ENCODE data around the gene PRF1.

DNA sequence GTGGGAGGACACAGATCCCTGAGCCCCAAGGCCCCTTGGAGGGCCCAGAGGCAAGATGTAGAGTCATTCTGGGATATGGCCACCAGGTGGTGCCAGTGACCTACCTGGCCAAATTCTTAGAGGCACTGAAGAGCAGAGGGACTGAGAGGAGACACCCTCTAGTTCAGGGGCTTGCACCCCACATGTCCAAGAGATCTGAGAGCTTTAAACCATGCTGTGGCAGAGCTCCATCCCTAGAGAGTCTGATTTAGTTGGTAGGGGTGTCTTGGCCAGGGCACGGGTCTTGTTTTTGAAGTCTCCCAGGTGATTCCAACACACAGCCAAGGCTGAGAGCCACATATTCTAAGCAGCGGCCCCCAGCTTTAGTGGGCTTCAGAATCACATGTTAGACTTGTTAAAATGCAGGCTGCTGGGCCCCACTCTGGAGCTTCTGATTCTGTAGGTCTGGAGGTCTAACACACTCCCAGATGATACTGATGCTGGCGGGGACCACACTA lies 52.5 kb downstream of the PRF1 start:
- TF ChIP-seq, protein P1, sequence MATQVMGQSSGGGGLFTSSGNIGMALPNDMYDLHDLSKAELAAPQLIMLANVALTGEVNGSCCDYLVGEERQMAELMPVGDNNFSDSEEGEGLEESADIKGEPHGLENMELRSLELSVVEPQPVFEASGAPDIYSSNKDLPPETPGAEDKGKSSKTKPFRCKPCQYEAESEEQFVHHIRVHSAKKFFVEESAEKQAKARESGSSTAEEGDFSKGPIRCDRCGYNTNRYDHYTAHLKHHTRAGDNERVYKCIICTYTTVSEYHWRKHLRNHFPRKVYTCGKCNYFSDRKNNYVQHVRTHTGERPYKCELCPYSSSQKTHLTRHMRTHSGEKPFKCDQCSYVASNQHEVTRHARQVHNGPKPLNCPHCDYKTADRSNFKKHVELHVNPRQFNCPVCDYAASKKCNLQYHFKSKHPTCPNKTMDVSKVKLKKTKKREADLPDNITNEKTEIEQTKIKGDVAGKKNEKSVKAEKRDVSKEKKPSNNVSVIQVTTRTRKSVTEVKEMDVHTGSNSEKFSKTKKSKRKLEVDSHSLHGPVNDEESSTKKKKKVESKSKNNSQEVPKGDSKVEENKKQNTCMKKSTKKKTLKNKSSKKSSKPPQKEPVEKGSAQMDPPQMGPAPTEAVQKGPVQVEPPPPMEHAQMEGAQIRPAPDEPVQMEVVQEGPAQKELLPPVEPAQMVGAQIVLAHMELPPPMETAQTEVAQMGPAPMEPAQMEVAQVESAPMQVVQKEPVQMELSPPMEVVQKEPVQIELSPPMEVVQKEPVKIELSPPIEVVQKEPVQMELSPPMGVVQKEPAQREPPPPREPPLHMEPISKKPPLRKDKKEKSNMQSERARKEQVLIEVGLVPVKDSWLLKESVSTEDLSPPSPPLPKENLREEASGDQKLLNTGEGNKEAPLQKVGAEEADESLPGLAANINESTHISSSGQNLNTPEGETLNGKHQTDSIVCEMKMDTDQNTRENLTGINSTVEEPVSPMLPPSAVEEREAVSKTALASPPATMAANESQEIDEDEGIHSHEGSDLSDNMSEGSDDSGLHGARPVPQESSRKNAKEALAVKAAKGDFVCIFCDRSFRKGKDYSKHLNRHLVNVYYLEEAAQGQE (IDR thresholded peaks at IDR 0.05; ENCODE audit: insufficient replicate concordance, low read depth): no peak
- TF ChIP-seq, protein P2, sequence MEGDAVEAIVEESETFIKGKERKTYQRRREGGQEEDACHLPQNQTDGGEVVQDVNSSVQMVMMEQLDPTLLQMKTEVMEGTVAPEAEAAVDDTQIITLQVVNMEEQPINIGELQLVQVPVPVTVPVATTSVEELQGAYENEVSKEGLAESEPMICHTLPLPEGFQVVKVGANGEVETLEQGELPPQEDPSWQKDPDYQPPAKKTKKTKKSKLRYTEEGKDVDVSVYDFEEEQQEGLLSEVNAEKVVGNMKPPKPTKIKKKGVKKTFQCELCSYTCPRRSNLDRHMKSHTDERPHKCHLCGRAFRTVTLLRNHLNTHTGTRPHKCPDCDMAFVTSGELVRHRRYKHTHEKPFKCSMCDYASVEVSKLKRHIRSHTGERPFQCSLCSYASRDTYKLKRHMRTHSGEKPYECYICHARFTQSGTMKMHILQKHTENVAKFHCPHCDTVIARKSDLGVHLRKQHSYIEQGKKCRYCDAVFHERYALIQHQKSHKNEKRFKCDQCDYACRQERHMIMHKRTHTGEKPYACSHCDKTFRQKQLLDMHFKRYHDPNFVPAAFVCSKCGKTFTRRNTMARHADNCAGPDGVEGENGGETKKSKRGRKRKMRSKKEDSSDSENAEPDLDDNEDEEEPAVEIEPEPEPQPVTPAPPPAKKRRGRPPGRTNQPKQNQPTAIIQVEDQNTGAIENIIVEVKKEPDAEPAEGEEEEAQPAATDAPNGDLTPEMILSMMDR (IDR thresholded peaks at IDR 0.05; ENCODE audit: insufficient read depth, low read length): peak; percentile 71

All from HL-60 (cell line).